SKM-1 treated with dmso at 0.1 percent for 144 hours (cell line): ENCODE data around the gene AREG.

ENCODE experiments used
- DNase-seq: peaks from one replicate; lab custom pipeline; 2025; ENCODE audit not compliant: unreplicated experiment; lab: John Stamatoyannopoulos, UW

The AREG gene

DNA sequence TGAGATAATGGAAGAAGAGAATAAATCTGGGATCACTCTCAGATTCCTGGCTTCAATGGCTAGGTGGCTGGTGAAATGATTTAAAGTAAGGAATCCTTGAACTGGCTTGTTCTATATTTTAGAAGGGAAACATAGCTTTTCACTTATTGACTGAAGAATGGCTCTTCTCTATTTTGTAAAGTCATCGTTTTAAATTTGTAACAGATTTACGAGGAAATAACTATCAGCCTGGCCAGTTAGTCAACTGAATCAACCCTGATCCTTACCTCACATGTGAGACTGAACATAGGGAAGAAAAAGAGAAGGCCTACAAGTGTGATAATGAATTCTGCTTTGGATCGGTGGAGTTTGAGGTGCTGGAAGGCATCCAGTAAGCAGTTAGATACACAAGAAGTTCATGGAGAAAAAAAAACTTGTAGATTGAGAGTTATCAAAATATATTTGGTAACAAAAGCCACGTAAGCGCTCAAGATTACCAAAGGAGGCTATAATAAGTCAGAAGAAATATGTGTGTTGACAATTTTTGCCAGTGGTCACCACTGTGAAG lies 12.0 kb downstream of the AREG start:
- DNase-seq, result no peak

- no peak for DNase-seq
These were observed 15.9 kb downstream of the AREG start for GRCh38 chr4:74460833-74461232.

DNA sequence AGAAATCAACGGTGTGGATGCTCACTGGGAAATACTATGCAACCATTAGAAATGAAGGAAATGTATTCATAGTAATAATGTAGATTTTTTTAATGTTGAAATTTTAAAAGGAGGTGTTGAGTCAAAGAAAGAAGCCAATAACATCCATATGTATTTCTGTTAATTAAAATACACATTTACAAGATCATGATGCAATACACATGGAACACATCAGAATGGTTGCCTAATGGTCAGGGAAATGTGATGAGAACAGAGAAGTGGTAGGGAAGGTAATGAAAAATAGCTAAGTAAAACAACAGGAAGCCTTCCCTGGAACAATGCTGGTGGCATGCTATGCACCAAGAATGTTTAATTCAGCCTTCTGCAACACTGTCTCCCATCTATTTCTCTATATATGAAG lies 18.2 kb downstream of the AREG start:
- no peak for DNase-seq

DNA sequence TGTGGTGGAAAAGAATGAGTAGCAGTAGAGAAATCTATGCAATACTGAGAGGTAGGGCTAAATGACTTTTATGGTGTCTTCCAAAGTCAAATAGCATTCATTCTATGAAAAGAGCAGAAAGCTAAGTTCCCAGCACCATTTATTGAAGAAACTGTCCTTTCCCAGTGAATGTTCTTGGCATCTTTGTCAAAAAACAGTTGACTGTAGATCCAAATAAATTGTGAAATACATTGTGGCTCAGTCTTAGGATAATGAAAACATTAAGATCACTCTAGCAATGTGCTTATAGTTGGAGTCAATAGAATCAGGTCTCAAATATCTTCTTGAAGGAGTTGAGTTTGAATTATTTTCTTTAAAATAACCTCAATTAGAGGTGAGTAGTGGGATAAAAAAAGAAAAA lies 19.4 kb downstream of the AREG start:
- DNase-seq, result no peak

DNA sequence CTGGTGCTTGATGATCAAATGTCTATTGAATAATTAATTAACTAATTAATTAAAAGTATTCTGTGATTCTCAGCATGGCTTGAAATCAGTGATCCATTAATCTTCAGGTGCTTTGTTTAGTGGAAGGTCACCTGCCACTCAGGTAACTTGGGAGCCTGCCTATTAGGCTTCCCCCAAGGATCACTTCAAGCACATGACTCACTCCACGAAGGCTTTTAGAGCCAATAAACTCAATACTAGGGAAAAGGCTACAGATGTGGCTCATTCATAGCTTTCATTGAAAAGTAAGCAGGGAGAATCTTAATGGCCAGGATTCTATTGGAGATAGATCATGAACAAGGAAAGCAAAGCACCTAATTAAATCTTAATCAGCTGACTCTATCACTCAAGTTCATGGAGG lies 21.3 kb downstream of the AREG start:
- DNase-seq, result no peak

DNA sequence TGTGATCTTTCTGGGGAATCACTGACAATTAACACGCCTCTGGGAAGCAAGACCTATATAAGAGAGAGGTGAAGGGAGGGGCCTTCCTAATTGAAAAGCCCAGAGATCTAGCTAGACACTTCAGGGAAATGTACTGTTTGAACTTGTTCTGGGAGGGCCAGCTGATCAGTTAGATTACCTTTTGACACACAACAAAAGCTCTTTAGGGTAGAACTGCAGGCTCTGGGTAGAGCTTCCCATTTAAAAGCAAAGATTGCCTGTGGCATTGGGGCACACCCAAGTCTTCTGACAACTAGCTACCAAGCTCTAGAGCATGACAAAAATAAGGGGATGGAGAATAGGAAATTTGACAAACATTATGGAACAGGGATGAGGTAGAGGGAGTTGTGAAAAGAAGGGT lies 26.3 kb downstream of the AREG start:
- DNase-seq, result no peak

- DNase-seq, result no peak
These were observed 28.3 kb downstream of the AREG start for GRCh38 chr4:74473155-74473811.

GRCh38 chr4:74474345-74475090 lies 29.6 kb downstream of the AREG start:
- no peak for DNase-seq

DNA sequence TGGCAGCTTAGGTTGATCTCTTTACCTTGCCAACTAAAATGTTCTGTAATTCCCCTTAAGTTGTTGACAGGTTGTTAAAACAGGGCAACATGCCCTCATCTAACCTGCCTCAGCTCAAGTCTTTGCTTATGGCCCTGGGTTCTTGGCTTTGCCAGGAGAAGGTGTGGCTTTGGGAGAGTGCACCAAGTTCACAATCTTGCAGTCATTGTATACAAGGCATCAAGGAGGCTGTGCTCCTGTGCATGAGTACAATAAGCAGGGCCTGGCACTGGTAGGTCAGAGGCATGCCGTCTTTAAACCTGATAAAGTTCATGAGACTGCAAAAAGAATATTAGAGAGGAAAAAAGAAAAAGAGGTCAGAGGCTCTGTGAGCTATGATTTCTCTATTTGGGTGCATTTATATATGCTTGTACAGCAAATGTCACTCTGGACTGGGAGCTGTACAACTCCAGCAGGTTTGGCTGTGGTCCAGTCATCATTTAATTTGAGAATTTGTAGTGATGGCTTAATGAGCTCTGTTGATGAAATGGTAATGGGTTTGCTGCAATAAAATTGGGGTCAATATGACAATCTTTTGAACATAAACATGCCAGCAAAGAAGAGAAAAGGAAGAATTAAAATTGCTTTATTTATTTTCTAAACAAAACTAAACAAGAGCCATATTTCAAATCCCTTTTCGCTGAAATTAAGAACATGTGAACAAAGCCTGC lies 30.3 kb downstream of the AREG start:
- no peak for DNase-seq

DNA sequence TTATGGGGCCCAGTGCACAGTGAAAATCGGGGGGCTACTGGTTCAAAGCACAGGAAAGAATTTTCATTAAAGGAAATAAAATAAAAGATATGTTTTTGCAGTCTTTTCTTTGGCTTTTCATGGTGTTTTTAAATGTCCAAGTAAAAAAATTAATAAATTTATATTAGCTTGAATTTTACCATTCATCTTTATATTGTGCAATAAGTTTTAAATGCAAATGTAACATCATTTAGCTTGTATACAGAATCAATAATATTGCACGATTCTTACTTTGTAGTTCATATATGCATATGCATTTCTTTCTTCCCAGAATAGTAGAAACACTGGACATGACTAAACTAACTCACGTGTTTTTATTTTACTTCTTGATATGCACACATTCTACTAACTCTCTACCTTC lies 31.0 kb downstream of the AREG start:
- no peak for DNase-seq

GRCh38 chr4:74479009-74479408 lies 34.1 kb downstream of the AREG start:
- no peak for DNase-seq

GRCh38 chr4:74480267-74480666 lies 35.3 kb downstream of the AREG start:
- no peak for DNase-seq

- DNase-seq, result no peak
These were observed 37.1 kb downstream of the AREG start for GRCh38 chr4:74481891-74482609.

DNA sequence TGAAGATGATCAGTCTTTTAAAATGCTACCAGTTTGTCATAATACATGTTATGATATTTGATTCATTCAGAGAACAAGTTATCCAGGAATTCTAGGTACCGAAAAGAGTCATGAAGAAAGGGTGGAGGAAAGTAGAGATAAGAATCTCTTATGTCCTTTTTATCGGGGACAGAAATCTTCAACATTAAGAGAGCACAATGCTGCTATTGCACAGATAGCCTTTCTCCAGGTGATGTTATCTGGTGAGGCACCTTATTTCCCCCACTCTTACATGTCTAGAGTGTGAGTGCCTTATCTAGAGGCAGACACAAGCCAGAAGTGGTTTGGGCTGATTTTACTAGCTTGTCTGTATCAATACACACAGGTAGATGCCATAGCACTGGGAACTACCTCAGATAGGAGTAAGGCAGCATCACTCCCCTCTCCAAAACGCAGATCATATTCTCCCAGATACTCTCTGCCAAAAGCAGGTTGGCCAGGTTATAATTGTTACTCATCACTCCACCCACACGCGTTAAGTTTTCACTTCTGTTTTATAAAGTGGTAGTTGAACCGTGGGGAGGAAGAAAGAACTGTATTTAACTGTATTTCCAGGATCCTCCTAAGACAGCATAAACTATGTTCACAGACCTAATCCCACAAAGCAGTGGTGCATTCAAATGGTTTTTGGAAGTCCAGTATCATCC lies 38.4 kb downstream of the AREG start:
- DNase-seq, result no peak

GRCh38 chr4:74486905-74487304 lies 42.0 kb downstream of the AREG start:
- DNase-seq, result no peak

DNA sequence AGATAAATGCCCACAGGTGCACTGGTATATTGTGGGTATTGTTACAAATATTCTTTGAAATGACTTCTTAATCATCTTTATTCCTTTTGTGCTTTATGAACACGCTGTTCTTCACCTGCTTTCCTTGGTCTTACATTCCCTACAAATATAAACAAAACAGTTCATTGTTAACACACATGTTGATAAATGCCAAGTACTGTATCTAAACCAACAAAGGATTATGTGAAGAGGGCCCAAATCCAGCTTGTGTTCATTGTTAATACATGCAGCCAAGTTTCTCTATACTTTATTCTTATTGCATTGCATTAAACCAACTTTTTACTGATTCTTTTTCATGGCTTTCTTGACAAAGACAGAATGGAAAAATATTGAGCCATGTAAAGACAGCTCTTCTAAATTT lies 42.8 kb downstream of the AREG start:
- DNase-seq, result no peak

DNA sequence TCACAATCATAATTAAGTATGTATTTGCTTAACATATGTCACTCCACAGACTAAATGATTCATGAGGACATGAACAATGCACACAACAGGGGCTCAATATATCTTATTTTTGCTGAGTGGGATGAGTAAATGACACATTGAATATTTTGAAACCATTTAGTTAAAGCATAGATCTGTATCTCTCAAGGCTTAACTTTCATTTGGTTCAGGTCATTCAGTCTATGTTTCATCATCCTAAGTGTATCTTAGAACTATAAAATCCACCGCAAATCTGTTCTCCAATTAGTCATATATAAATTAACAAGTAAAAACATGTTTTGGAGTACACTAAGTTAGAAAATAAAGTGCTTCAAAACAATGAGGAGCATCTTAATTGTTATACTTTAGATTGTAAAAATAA lies 45.8 kb downstream of the AREG start:
- no peak for DNase-seq

- no peak for DNase-seq
These were observed 55.2 kb downstream of the AREG start for GRCh38 chr4:74499986-74500781.

GRCh38 chr4:74501579-74501978 lies 56.6 kb downstream of the AREG start:
- no peak for DNase-seq

- DNase-seq, result no peak
These were observed 58.6 kb downstream of the AREG start for GRCh38 chr4:74503580-74503979.
